Right atrium auricular region (tissue), 2 donors: Measurements from ENCODE around the gene COL19A1. TPM values are rescaled to one million over a fixed set of nuclear protein-coding genes. Genes with fewer than 3 reads are reported as not detected.

ENCODE experiments used
- DNase-seq: peaks from one replicate; pipeline ENCODE4 v3.0.0-alpha.2; 2019; ENCODE audit warnings: low spot score
- H3K27ac ChIP-seq, 2 donors: fragments of 200-600 bp; sonication (generic); 1 replicate in 1 of 2; 2 replicates in 1 of 2; pipeline ENCODE4 v1.5.1; 2016 to 2019
- H3K27me3 ChIP-seq, 2 donors: fragments of 200-600 bp; sonication (generic); one replicate each; pipeline versions ENCODE4 v1.5.1 to v1.6.0; 2017 to 2019
- H3K36me3 ChIP-seq: fragments of 200-600 bp; sonication (generic); one replicate; pipeline ENCODE4 v1.5.1; 2016
- H3K4me1 ChIP-seq, 2 donors: fragments of 200-600 bp; sonication (generic); one replicate each; pipeline versions ENCODE4 v1.5.1 to v1.6.0; 2017 to 2019
- H3K4me3 ChIP-seq, 2 donors: fragments of 200-600 bp; sonication (generic); 1 replicate in 1 of 2; 2 replicates in 1 of 2; pipeline ENCODE4 v1.5.1; 2017 to 2019; ENCODE audit warnings: mild to moderate bottlenecking in 1 of 2, moderate library complexity in 1 of 2
- H3K9me3 ChIP-seq, 2 donors: fragments of 200-600 bp; sonication (generic); one replicate each; pipeline ENCODE4 v1.5.1; 2019
- total RNA-seq, 2 donors: library from RNA; depleted of rRNA; stranded (reverse); fragments of >200 nt; gene quantifications; one replicate each; pipeline ENCODE4 v1.1.0, GENCODE V29; 2016
- TF ChIP-seq, protein P1 (sequence below), 2 donors: fragments of 200-600 bp; sonication (generic); IDR thresholded peaks; one replicate each; pipeline ENCODE4 v1.5.1; 2019; ENCODE audit warnings: antibody characterized with exemption in 2 of 2

The COL19A1 gene
- total RNA-seq, 2 donors from 2014 or later, result 2.7 to 3.9 TPM

DNA sequence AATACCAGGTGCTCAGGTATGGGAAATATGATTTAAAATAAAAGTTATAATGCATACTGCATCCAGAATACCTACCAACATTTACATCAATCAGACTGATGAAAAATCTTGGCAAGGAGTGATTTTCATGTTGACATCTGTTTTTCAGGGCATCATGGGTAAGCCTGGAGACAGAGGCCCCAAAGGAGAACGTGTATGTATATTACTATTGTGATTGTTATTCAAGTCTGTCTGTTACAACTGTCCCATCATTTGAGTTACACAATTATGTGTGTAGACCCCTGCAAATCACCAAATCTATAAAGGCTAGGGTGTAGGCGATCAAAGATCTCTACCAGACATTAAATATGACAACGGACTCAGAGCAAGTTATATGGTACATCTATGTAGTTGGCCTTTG is 318.4 kb downstream of the COL19A1 start:
- Histone ChIP-seq H3K27me3 (no peaks in the 10 kb centered on the region), H3K36me3 (no peaks in the 10 kb centered on the region), H3K9me3 (no peaks in the 10 kb centered on the region), H3K4me3 (no peak overlapping the region), H3K4me1 (no peaks in the 10 kb centered on the region), H3K27ac (no peak overlapping the region)
- TF ChIP-seq, protein P1, sequence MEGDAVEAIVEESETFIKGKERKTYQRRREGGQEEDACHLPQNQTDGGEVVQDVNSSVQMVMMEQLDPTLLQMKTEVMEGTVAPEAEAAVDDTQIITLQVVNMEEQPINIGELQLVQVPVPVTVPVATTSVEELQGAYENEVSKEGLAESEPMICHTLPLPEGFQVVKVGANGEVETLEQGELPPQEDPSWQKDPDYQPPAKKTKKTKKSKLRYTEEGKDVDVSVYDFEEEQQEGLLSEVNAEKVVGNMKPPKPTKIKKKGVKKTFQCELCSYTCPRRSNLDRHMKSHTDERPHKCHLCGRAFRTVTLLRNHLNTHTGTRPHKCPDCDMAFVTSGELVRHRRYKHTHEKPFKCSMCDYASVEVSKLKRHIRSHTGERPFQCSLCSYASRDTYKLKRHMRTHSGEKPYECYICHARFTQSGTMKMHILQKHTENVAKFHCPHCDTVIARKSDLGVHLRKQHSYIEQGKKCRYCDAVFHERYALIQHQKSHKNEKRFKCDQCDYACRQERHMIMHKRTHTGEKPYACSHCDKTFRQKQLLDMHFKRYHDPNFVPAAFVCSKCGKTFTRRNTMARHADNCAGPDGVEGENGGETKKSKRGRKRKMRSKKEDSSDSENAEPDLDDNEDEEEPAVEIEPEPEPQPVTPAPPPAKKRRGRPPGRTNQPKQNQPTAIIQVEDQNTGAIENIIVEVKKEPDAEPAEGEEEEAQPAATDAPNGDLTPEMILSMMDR (IDR thresholded peaks at IDR 0.05), result no peak
- DNase-seq, result no peak

DNA sequence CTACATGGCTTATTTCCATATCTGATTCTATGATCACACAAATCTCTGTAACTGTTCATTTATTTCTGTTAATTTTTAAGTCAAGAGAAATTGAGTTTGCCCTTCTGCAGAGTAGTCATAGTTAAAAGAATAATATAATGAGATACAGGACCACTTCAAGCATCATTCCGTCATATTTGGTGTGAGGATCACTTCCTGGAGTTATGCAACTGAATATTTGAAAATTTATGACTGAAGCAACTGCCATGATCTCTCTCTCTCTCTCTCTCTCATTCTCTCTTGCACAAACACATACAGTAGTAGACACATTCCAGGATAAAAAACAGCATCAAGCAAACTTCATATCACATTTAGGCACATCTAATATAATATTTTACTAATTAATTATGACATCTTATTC is 320.1 kb downstream of the COL19A1 start:
- H3K27ac ChIP-seq, result no peak overlapping the region
- no peaks in the 10 kb centered on the region for H3K36me3 ChIP-seq
- H3K27me3 ChIP-seq, result no peaks in the 10 kb centered on the region
- DNase-seq, result no peak
- TF ChIP-seq, protein P1 (IDR thresholded peaks at IDR 0.05), result no peak
- no peak overlapping the region for H3K4me3 ChIP-seq
- H3K4me1 ChIP-seq, result no peaks in the 10 kb centered on the region
- no peaks in the 10 kb centered on the region for H3K9me3 ChIP-seq

DNA sequence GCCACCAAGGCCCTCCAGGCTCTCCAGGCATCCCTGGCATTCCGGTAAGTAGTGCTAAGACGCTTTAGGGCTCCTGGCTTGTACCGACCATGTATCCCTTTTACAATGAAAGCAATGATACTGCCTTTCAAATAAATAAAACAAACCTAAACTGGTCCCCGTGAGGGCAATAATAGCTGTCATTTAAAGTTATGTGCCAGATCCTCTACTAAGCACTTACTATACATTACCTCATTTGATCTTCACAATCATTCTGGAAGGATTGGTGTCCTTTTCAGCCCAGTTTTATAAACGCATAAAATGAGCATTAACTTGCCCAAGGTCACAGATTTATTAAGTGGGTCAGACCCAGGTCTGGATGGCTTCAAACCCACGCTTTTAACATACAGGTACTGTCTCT is 321.8 kb downstream of the COL19A1 start:
- no peaks in the 10 kb centered on the region for H3K36me3 ChIP-seq
- no peaks in the 10 kb centered on the region for H3K9me3 ChIP-seq
- H3K4me1 ChIP-seq, result no peaks in the 10 kb centered on the region
- no peak for DNase-seq
- H3K27me3 ChIP-seq, result no peaks in the 10 kb centered on the region
- TF ChIP-seq, protein P1 (IDR thresholded peaks at IDR 0.05), result no peak
- no peak overlapping the region for H3K27ac ChIP-seq
- no peak overlapping the region for H3K4me3 ChIP-seq

DNA sequence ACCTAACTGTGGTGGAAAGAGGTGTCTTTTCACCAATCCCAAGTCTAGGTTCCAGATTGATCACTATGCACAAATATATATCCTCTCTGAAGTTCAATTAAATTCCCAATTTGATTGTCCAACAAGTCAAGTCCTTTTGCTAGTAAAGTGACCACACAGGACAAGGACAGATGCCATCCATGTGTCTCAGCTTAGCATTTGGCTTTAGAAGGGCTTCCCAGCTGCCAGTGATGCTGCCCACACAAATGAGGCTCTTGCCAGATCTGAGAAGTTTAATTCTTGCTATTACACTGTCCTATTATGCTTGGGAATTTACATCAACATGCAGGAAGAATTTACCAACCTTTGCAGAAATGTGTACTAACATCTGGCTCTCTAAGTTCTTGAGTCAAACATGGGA is 328.1 kb downstream of the COL19A1 start:
- no peaks in the 10 kb centered on the region for H3K27me3 ChIP-seq
- H3K4me3 ChIP-seq, result no peak overlapping the region
- no peak overlapping the region for H3K27ac ChIP-seq
- no peaks in the 10 kb centered on the region for H3K9me3 ChIP-seq
- no peaks in the 10 kb centered on the region for H3K4me1 ChIP-seq
- TF ChIP-seq, protein P1 (IDR thresholded peaks at IDR 0.05), result no peak
- no peak for DNase-seq
- H3K36me3 ChIP-seq, result no peaks in the 10 kb centered on the region

DNA sequence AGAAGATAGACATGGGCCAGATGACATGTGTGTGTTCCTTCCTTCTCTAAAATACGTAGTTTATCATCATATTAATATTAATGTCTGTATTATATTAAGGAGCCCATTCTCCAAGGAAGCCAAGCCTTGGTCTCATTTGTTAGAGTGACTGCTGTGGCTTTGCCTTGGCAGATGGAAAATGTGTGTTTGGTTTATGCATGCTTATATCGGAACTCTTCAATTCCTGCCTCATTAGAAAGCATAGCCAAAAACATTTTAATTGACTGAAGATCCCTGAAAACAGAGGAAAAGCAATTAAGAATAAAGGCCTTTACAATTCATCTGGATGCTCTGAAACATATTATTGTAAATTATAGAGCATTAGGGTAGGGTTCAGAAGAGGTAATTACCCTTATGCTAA is 330.2 kb downstream of the COL19A1 start:
- Histone ChIP-seq H3K27ac (no peak overlapping the region), H3K4me3 (no peak overlapping the region), H3K27me3 (no peaks in the 10 kb centered on the region), H3K36me3 (no peaks in the 10 kb centered on the region), H3K4me1 (no peaks in the 10 kb centered on the region), H3K9me3 (no peaks in the 10 kb centered on the region)
- no peak for DNase-seq
- TF ChIP-seq, protein P1 (IDR thresholded peaks at IDR 0.05), result no peak

DNA sequence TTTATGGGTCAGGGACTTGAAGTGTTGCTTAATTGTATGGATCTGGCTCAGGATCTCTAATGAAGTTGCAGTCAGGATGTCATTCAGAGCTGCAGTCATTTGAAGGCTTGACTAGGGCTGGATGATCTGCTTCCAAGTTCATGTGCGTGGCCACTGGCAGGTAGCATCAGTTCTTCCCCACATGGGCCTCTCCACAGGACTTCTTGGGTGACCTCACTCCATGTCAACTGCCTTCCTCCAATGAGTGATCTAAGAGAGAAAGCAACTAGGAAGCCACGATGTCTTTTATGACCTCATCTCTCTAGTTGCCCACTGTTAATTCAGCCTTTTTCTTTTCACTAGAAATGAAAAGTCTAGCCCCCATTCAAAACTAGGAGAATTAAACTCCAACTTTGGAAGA is 332.4 kb downstream of the COL19A1 start:
- no peak overlapping the region for H3K27ac ChIP-seq
- no peaks in the 10 kb centered on the region for H3K36me3 ChIP-seq
- TF ChIP-seq, protein P1 (IDR thresholded peaks at IDR 0.05), result no peak
- H3K27me3 ChIP-seq, result no peaks in the 10 kb centered on the region
- no peaks in the 10 kb centered on the region for H3K4me1 ChIP-seq
- no peak overlapping the region for H3K4me3 ChIP-seq
- no peak for DNase-seq
- no peaks in the 10 kb centered on the region for H3K9me3 ChIP-seq
